Left ventricle myocardium inferior (tissue), 1 donor: ENCODE data around the gene BEND7. TPM values are rescaled to one million over a fixed set of nuclear protein-coding genes. Genes with fewer than 3 reads are reported as not detected.

ENCODE experiments used
- DNase-seq: peaks from one replicate; pipeline ENCODE4 v3.0.0-alpha.2; 2020
- H3K27ac ChIP-seq: fragments of 200-600 bp; replicated peaks from 2 replicates; pipeline ENCODE4 v1.8.0; 2021
- H3K27me3 ChIP-seq: fragments of 200-600 bp; 2 replicates; pipeline ENCODE4 v1.8.0; 2021; ENCODE audit warnings: low read depth
- H3K36me3 ChIP-seq: fragments of 200-600 bp; 2 replicates; pipeline ENCODE4 v1.8.0; 2021
- H3K4me1 ChIP-seq: fragments of 200-600 bp; 2 replicates; pipeline ENCODE4 v1.8.0; 2021
- H3K4me3 ChIP-seq: fragments of 200-600 bp; 2 replicates; pipeline ENCODE4 v1.8.0; 2021; ENCODE audit warnings: mild to moderate bottlenecking, moderate library complexity
- H3K9me3 ChIP-seq: fragments of 200-600 bp; replicated peaks from 2 replicates; pipeline ENCODE4 v1.8.0; 2021
- CTCF ChIP-seq: fragments of 200-600 bp; IDR thresholded peaks from 2 replicates; pipeline ENCODE4 v1.8.0; 2021; ENCODE audit warnings: antibody characterized with exemption, mild to moderate bottlenecking, borderline replicate concordance
- intact Hi-C: fragments of 100-400 bp; cut with micrococcal nuclease; formaldehyde crosslinking; loops from one replicate; pipeline ENCODE4 v1.11.0; 2022
- total RNA-seq: library from RNA; stranded (reverse); fragmentation: NEBNext Ultra II Directional; extraction: Animal tissue kit (Norgen Biotek cat#: 25700); gene quantifications from one replicate; pipeline ENCODE4 v1.2.1, GENCODE V29; 2021
- donor health status: DM: no; HTN: yes; CAD: no; lungs with severe emphysema.

The BEND7 gene
- total RNA-seq, 1 donor from 2014 or later = 14.7 TPM

- Histone ChIP-seq H3K9me3 (no peaks in the 10 kb centered on the region), H3K4me1 (peaks cover 20% of the 10 kb centered on the region), H3K4me3 (no peak overlapping the region), H3K36me3 (peaks cover 39% of the 10 kb centered on the region), H3K27me3 (no peaks in the 10 kb centered on the region), H3K27ac (no peak overlapping the region)
- DNase-seq = no peak
- intact Hi-C loops = no loop called here
- TF ChIP-seq CTCF = no peak
Measured at GRCh38 chr10:13500201-13500600, 28.6 kb downstream of the BEND7 start.

GRCh38 chr10:13499150-13499549 lies 29.7 kb downstream of the BEND7 start:
- Histone ChIP-seq H3K27me3 (no peaks in the 10 kb centered on the region), H3K9me3 (no peaks in the 10 kb centered on the region), H3K4me3 (no peak overlapping the region), H3K4me1 (peaks cover 15% of the 10 kb centered on the region), H3K36me3 (peaks cover 45% of the 10 kb centered on the region), H3K27ac (no peak overlapping the region)
- intact Hi-C loops = no loop called here
- no peak for DNase-seq
- no peak for TF ChIP-seq CTCF

GRCh38 chr10:13496931-13497330 lies 31.9 kb downstream of the BEND7 start:
- H3K27me3 ChIP-seq = no peaks in the 10 kb centered on the region
- H3K9me3 ChIP-seq = no peaks in the 10 kb centered on the region
- H3K4me3 ChIP-seq = no peak overlapping the region
- intact Hi-C loops = no loop called here
- H3K36me3 ChIP-seq = peaks cover 56% of the 10 kb centered on the region
- H3K27ac ChIP-seq = no peak overlapping the region
- no peak for TF ChIP-seq CTCF
- no peak for DNase-seq
- H3K4me1 ChIP-seq = no peaks in the 10 kb centered on the region

- Histone ChIP-seq H3K27me3 (no peaks in the 10 kb centered on the region), H3K9me3 (no peaks in the 10 kb centered on the region), H3K27ac (no peak overlapping the region), H3K4me1 (no peaks in the 10 kb centered on the region), H3K4me3 (no peak overlapping the region), H3K36me3 (peaks cover 58% of the 10 kb centered on the region)
- no peak for DNase-seq
- TF ChIP-seq CTCF = no peak
- intact Hi-C loops = no loop called here
Measured at GRCh38 chr10:13496164-13496563, 32.6 kb downstream of the BEND7 start.

GRCh38 chr10:13492493-13493180 lies 36.2 kb downstream of the BEND7 start:
- no peak for DNase-seq
- no peak for TF ChIP-seq CTCF
- H3K9me3 ChIP-seq = no peaks in the 10 kb centered on the region
- H3K27ac ChIP-seq = no peak overlapping the region
- H3K27me3 ChIP-seq = no peaks in the 10 kb centered on the region
- intact Hi-C loops = no loop called here
- no peak overlapping the region for H3K4me3 ChIP-seq
- no peaks in the 10 kb centered on the region for H3K4me1 ChIP-seq
- peaks cover 53% of the 10 kb centered on the region for H3K36me3 ChIP-seq
